T-helper 2 cell treated with Interferon-gamma antibody and Interleukin-4, amounts not matched to agents 5 μg/mL and 100 μg/mL, for 36 hours (primary cell): ENCODE data around the gene ACTR3C.
A peak's percentile ranks its signal among the peaks of the same experiment; 100 is the strongest.

Experiments
- DNase-seq: peaks from one replicate; pipeline ENCODE4 v3.0.0; 2021; ENCODE audit warnings: low spot score
- H3K27ac Mint-ChIP-seq: one replicate; pipeline ENCODE4 v1.8.0; 2021; ENCODE audit warnings: mild to moderate bottlenecking, mixed read lengths
- H3K27me3 Mint-ChIP-seq: one replicate; pipeline ENCODE4 v1.8.0; 2021; ENCODE audit warnings: low read depth, mixed read lengths
- H3K36me3 Mint-ChIP-seq: one replicate; pipeline ENCODE4 v1.8.0; 2021; ENCODE audit warnings: low read depth, mixed read lengths
- H3K4me1 Mint-ChIP-seq: one replicate; pipeline ENCODE4 v1.8.0; 2021; ENCODE audit warnings: low read depth, mixed read lengths
- H3K4me3 Mint-ChIP-seq: one replicate; pipeline ENCODE4 v1.8.0; 2022; ENCODE audit warnings: mild to moderate bottlenecking, moderate library complexity, mixed read lengths
- H3K9me3 Mint-ChIP-seq: one replicate; pipeline ENCODE4 v1.8.0; 2021; ENCODE audit warnings: mixed read lengths

ACTR3C gene

DNA sequence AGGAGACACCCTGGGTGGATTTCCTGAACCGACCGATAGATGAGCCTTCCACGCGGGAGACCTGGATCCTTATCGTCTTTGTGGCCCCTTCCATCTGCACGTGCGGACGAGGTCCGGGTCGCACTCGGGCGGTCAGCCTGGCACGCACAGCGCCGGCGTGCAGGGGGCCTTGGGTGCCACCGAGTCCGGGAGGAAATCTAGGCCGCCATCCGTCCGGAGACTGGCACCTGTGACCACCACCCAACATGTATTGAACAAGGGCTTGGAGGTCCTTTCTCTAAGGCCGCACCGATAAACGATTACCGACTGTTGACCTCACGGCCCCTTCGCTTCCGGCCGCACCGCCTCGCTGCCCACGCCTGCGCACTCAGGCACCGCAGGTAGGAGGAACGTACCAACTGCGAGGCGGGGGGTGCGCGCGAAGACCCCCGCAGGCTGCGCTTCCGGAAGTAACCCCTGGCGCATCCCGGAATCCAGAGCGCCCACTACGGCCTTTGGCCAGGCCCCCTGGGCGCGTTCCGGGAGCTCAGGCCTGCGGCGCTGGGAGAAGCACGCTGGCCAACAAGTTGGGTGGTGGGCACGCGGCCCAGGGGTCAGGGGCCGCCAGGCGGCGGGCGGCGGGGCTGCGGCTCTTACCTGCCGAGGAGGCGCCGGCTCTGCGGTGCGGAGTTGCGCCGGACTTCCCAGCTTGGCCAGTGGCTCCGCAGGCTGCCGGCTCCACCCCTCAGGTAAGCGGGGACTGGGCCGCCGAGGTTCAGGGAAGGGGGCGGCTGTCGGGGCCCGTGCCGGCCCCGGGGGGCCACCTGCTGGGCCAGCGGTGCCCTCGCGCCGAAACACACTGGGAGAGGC is at the start of gene ACTR3C, which contains the start of gene LRRC61:
ACTR3C (minus strand) TSS at position 713 of the 849 bp plus-strand sequence. CDS start 28,249 bp downstream, outside the sequence.
LRRC61 (plus strand) TSS at position 523 of the 849 bp plus-strand sequence. CDS start 13,507 bp downstream, outside the sequence.
- Mint-ChIP-seq H3K36me3 (peaks cover 38% of the 10 kb centered on the region), H3K9me3 (no peaks in the 10 kb centered on the region), H3K27me3 (no peaks in the 10 kb centered on the region), H3K4me1 (peaks cover 40% of the 10 kb centered on the region), H3K27ac (peak within 1 kb of the TSS; percentile 98), H3K4me3 (peak within 1 kb of the TSS; percentile 96)
- peak; percentile 74 for DNase-seq

DNA sequence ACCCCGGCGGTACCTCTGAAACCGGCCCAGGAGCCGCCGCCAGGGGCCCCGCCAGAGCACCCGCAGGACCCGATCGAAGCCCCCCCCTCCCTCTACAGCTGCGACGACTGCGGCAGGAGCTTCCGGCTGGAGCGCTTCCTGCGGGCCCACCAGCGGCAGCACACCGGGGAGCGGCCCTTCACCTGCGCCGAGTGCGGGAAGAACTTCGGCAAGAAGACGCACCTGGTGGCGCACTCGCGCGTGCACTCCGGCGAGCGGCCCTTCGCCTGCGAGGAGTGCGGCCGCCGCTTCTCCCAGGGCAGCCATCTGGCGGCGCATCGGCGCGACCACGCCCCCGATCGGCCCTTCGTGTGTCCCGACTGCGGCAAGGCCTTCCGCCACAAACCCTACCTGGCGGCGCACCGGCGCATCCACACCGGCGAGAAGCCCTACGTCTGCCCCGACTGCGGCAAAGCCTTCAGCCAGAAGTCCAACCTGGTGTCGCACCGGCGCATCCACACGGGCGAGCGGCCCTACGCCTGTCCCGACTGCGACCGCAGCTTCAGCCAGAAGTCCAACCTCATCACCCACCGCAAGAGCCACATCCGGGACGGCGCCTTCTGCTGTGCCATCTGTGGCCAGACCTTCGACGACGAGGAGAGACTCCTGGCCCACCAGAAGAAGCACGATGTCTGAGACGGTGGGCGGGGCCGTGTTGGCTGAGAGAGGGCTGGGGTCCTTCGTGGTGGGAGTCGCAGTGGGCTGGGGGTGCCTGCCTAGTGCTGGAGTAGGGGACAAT is 49.1 kb upstream of the ACTR3C start:
- no peaks in the 10 kb centered on the region for H3K9me3 Mint-ChIP-seq
- no peaks in the 10 kb centered on the region for H3K27me3 Mint-ChIP-seq
- H3K4me3 Mint-ChIP-seq, result no peak overlapping the region
- peaks cover 21% of the 10 kb centered on the region for H3K36me3 Mint-ChIP-seq
- no peak for DNase-seq
- H3K27ac Mint-ChIP-seq, result no peak overlapping the region
- H3K4me1 Mint-ChIP-seq, result peaks cover 35% of the 10 kb centered on the region

GRCh38 chr7:150371996-150372270 is 48.6 kb upstream of the ACTR3C start:
- peaks cover 21% of the 10 kb centered on the region for H3K36me3 Mint-ChIP-seq
- DNase-seq, result no peak
- H3K4me3 Mint-ChIP-seq, result no peak overlapping the region
- no peaks in the 10 kb centered on the region for H3K27me3 Mint-ChIP-seq
- peaks cover 34% of the 10 kb centered on the region for H3K4me1 Mint-ChIP-seq
- no peak overlapping the region for H3K27ac Mint-ChIP-seq
- H3K9me3 Mint-ChIP-seq, result no peaks in the 10 kb centered on the region

- no peak overlapping the region for H3K4me3 Mint-ChIP-seq
- no peaks in the 10 kb centered on the region for H3K27me3 Mint-ChIP-seq
- H3K36me3 Mint-ChIP-seq, result peaks cover 21% of the 10 kb centered on the region
- H3K4me1 Mint-ChIP-seq, result peaks cover 31% of the 10 kb centered on the region
- H3K27ac Mint-ChIP-seq, result no peak overlapping the region
- DNase-seq, result no peak
- no peaks in the 10 kb centered on the region for H3K9me3 Mint-ChIP-seq
These were observed 48.0 kb upstream of the ACTR3C start for GRCh38 chr7:150371131-150371995.

DNA sequence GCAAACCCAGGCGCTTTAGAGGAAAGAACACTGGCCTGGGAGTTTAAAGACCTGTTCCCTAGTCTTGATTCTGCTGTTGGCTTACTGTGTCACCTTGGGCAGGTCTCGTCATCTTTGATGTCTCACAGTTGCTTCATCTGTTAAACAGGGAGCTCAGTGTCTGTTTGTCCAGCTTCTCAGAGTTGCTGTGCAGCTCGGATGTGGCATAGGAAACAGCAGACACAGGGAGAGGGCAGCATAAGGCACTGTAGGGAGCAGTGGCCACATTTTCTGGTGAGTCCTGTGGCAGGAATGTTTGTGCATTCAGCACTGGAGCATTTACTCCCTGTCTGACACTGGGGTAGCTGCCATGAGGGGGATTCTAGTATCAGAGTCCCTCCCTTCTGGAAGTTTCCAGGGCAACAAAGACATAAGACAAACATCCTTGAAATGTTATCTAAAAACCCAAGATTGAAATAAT is 47.3 kb upstream of the ACTR3C start:
- DNase-seq, result no peak
- H3K9me3 Mint-ChIP-seq, result no peaks in the 10 kb centered on the region
- H3K27me3 Mint-ChIP-seq, result no peaks in the 10 kb centered on the region
- peak overlapping the region; percentile 95 for H3K4me3 Mint-ChIP-seq
- peaks cover 21% of the 10 kb centered on the region for H3K36me3 Mint-ChIP-seq
- H3K4me1 Mint-ChIP-seq, result peaks cover 26% of the 10 kb centered on the region
- H3K27ac Mint-ChIP-seq, result no peak overlapping the region

GRCh38 chr7:150369748-150370501 is 46.6 kb upstream of the ACTR3C start:
- Mint-ChIP-seq H3K4me1 (peaks cover 24% of the 10 kb centered on the region), H3K27ac (peak overlapping the region; percentile 89)

DNA sequence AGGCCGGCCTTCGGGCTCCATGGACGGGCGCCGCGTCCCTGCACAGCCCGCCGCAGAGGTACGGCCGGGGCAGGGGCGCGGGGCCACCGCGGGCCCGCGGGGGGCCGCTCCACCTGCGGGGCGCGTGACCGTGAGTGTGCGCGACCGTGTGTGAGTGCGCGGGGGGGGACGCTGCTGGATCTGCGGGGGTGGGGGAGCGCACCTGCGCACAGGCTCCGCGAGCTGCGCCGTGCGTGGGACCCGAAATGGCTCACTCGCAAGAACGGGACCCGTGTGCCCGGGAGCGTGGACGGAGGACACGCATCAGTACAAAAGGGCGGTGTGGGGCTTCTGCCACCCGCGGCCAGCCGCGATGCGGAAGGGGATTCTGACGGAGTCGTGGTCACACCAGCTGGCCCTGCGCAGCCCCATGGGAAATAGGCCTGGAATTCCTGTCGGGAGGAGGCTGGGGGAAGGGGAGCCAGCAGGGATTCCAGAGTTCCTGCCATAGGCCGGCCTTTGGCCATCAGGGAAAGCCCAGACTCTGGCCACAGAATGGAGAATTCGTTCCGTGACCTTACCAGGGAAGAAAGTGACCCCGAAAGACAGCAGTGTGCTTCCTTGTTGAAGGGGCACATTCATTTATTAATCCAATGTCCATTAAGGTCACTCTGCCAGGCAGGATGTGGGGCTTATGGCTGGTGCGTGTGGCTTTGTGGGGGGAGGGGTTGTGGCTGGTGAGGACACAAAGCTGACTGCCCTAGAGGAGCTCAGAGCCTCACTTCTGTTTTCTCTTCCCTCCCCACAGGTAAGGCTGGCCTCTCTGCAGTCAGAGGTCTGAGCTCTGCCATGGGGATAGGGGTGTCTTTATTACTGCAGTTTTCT is 45.8 kb upstream of the ACTR3C start:
- DNase-seq, result no peak
- H3K4me1 Mint-ChIP-seq, result peaks cover 22% of the 10 kb centered on the region
- H3K36me3 Mint-ChIP-seq, result peaks cover 11% of the 10 kb centered on the region
- H3K27me3 Mint-ChIP-seq, result no peaks in the 10 kb centered on the region
- peak overlapping the region; percentile 89 for H3K27ac Mint-ChIP-seq
- H3K4me3 Mint-ChIP-seq, result peak overlapping the region; percentile 95
- H3K9me3 Mint-ChIP-seq, result no peaks in the 10 kb centered on the region

More at GRCh38 chr7:150369748-150370501, 46.6 kb upstream of the ACTR3C start:
- DNase-seq, result no peak
- H3K4me3 Mint-ChIP-seq, result peak overlapping the region; percentile 95
- no peaks in the 10 kb centered on the region for H3K9me3 Mint-ChIP-seq
- no peaks in the 10 kb centered on the region for H3K27me3 Mint-ChIP-seq
- H3K36me3 Mint-ChIP-seq, result peaks cover 19% of the 10 kb centered on the region

GRCh38 chr7:150368096-150368883 is 44.9 kb upstream of the ACTR3C start, which contains the start of gene REPIN1:
TSS of gene REPIN1 (plus strand) at chr7:150368822. CDS start at chr7:150369712, 890 bp downstream.
- no peaks in the 10 kb centered on the region for H3K9me3 Mint-ChIP-seq
- peaks cover 27% of the 10 kb centered on the region for H3K4me1 Mint-ChIP-seq
- peak within 1 kb of the TSS; percentile 95 for H3K4me3 Mint-ChIP-seq
- no peaks in the 10 kb centered on the region for H3K27me3 Mint-ChIP-seq
- H3K27ac Mint-ChIP-seq, result peak within 1 kb of the TSS; percentile 89
- DNase-seq, result peak; percentile 84
- peaks cover 9% of the 10 kb centered on the region for H3K36me3 Mint-ChIP-seq

GRCh38 chr7:150367677-150368095 is 44.3 kb upstream of the ACTR3C start:
- H3K4me3 Mint-ChIP-seq, result peak overlapping the region; percentile 82
- peaks cover 27% of the 10 kb centered on the region for H3K4me1 Mint-ChIP-seq
- H3K27ac Mint-ChIP-seq, result peak overlapping the region; percentile 80
- no peak for DNase-seq
- peaks cover 7% of the 10 kb centered on the region for H3K36me3 Mint-ChIP-seq
- H3K9me3 Mint-ChIP-seq, result no peaks in the 10 kb centered on the region
- H3K27me3 Mint-ChIP-seq, result no peaks in the 10 kb centered on the region

DNA sequence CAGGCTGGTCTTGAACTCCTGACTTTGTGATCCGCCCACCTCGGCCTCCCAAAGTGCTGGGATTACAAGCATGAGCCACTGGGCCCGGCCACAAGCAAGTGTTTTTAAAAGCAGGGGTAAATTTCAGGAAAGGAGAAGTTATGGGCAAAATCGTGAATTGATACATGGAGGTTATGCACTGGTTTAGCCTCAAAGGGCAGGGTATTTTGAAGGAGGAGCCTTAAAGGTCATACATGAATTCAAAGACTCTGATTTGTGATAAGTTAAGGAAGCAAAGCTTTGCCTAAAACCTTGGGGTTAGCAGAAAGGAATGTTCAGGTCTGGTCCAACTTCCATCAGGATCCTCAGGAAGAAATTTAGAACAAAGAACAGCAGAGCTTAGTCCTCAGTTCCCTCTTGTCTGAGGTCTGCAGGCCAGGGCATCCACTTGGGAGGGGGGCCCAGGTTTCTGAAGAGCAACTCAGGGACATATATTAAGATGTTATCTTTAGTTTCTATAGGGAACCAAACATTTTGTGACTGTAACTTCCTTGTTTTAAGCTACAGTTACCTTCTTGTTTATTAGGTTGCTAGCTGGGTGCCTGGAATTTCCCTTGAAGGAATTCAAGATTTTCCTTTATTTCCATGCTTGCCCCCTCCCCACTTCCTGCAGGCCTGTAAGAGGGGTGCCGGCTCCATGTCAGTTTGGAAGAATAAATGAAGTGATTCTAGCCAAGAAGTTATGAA is 42.5 kb upstream of the ACTR3C start:
- Mint-ChIP-seq H3K4me1 (peaks cover 26% of the 10 kb centered on the region), H3K36me3 (peaks cover 7% of the 10 kb centered on the region), H3K9me3 (no peaks in the 10 kb centered on the region), H3K27ac (no peak overlapping the region), H3K27me3 (no peaks in the 10 kb centered on the region), H3K4me3 (no peak overlapping the region)
- no peak for DNase-seq

DNA sequence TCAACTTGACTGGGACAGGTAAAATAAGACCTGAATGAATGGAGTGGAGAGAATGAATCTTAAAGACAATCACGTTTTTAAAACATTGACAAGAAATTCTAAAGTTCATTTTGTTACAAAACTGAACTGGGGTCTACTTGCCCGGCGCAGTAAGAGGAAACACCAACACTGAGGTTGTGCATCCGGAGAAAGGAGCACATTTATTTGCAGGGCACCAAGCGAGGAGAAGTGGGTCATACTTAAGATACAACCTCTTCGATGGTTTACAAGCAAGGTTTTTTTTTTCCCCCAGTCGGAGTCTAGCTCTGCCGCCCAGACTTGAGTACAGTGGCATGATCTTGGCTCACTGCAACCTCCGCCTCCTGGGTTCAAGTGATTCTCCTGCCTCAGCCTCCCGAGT is 41.8 kb upstream of the ACTR3C start:
- H3K4me3 Mint-ChIP-seq, result no peak overlapping the region
- peaks cover 23% of the 10 kb centered on the region for H3K4me1 Mint-ChIP-seq
- no peak for DNase-seq
- peaks cover 3% of the 10 kb centered on the region for H3K36me3 Mint-ChIP-seq
- no peaks in the 10 kb centered on the region for H3K9me3 Mint-ChIP-seq
- H3K27me3 Mint-ChIP-seq, result no peaks in the 10 kb centered on the region
- H3K27ac Mint-ChIP-seq, result no peak overlapping the region
